GM18505 (cell line): ENCODE results near the gene LSM2.

Experiments
- ATAC-seq: cut with Tn5 transposase; IDR thresholded peaks from one replicate; pipeline ENCODE4 v1.9.1; 2021; ENCODE audit not compliant: unreplicated experiment
- POLR2A ChIP-seq: IDR thresholded peaks from 4 replicates; pipeline ENCODE4 v1.6.1; 2011; ENCODE audit warnings: borderline replicate concordance; ENCODE audit not compliant: insufficient read depth, insufficient read length; ENCODE audit errors: extremely low read depth

Gene LSM2

DNA sequence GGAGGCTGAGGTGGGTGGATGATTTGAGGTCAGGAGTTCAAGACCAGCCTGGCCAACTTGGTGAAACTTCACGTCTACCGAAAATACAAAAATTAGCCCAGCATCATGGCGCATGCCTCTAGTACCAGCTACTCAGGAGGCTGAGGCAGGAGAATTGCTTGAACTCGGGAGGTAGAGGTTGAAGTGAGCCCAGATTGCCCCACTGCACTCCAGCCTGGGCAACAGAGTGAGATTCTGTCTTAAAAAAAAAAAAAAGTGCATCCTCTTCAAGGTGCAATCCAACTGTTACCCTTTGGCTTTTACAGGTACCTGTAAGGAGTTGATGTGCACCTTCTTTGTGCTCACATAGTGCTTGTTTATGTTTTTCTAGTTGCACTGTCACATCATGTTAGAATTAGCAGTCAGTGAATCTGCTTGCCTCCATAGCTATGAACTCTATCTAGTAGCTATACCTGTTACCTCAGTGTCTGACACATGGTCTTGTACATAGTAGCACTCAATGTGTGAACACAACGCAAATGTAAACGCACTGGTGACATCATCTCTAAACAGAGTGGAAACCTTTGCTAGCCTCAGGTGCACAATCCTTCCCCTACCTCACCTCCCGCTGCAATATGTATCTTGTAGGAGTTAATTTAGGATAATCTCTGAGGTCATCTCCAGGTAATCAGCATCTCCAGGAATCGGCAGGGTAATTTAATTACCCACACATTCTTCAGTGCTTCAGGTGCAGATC lies 57.3 kb downstream of the LSM2 start:
- ATAC-seq, result no peak
- no peak for TF ChIP-seq POLR2A
